Retina (tissue), 1 donor: Measurements from ENCODE around the gene SELENOV.

ENCODE experiments used
- DNase-seq: peaks from one replicate; pipeline ENCODE4 v3.0.0-alpha.2; 2016

SELENOV gene

GRCh38 chr19:39568604-39569003, 53.7 kb downstream of the SELENOV start:
- no peak for DNase-seq
